Muscle of back (tissue), 11 donors: Measurements from ENCODE around the gene ABHD1. TPM values are rescaled to one million over a fixed set of nuclear protein-coding genes. Genes with fewer than 3 reads are reported as not detected.
"Not testable (repeated sequence)": the region's sequence is repeated elsewhere in the genome, so short reads cannot be mapped to it uniquely, and the experiment has no call there.

Experiments
- DNase-seq, 3 donors: peaks; one replicate each; pipeline versions ENCODE4 v3.0.0 to v3.0.0-alpha.2; 2013
- polyA plus RNA-seq, 10 donors: library from polyadenylated mRNA; unstranded; fragments of 120-200 nt; gene quantifications; one replicate each; pipeline ENCODE4 v1.2.1, GENCODE V29; 2013; ENCODE audit not compliant: insufficient read length in 10 of 10

ABHD1 gene
- polyA plus RNA-seq, 10 donors, result 0.17 to 0.84 (median 0.28) TPM

- no peak for DNase-seq
Measured at GRCh38 chr2:27160191-27160590, 36.6 kb downstream of the ABHD1 start.

- DNase-seq, result no peak
Measured at GRCh38 chr2:27162151-27163121, 38.8 kb downstream of the ABHD1 start.

- no peak for DNase-seq
Measured at GRCh38 chr2:27164960-27165763, 41.5 kb downstream of the ABHD1 start.

- DNase-seq, result no peak
Measured at GRCh38 chr2:27170581-27171337, 47.1 kb downstream of the ABHD1 start.

- DNase-seq, result no peak
Measured at GRCh38 chr2:27171351-27171848, 47.8 kb downstream of the ABHD1 start.

- no peak for DNase-seq
Measured at GRCh38 chr2:27174638-27175037, 51.0 kb downstream of the ABHD1 start.

- DNase-seq, result no peak
Measured at GRCh38 chr2:27175330-27175729, 51.7 kb downstream of the ABHD1 start.

GRCh38 chr2:27175781-27176180, 52.2 kb downstream of the ABHD1 start:
- not testable (repeated sequence) for DNase-seq

GRCh38 chr2:27177441-27178351, 54.1 kb downstream of the ABHD1 start:
- DNase-seq, result no peak

GRCh38 chr2:27178469-27178868, 54.9 kb downstream of the ABHD1 start:
- DNase-seq, result no peak

GRCh38 chr2:27179344-27180000, 55.9 kb downstream of the ABHD1 start:
- DNase-seq, result no peak

Other genes with a start within 250 kb of the ABHD1 start
- gene MAPRE3, start 153.2 kb upstream of the ABHD1 start, polyA plus RNA-seq, result 10 to 100 TPM; 17.1 to 41.5 (median 25.0) TPM
- 10 to 100 TPM; 60.1 to 89.9 (median 68.5) TPM for gene TMEM214, start 90.8 kb upstream of the ABHD1 start, polyA plus RNA-seq
- 10 to 100 TPM; 17.6 to 22.1 (median 19.1) TPM for gene AGBL5, start 72.1 kb upstream of the ABHD1 start, polyA plus RNA-seq
- gene OST4, start 52.2 kb upstream of the ABHD1 start, polyA plus RNA-seq, result 100 to 1,000 TPM; 208 to 290 (median 237) TPM
- gene EMILIN1, start 45.2 kb upstream of the ABHD1 start, polyA plus RNA-seq, result 100 to 1,000 TPM in 2 of 10 donors, 10 to 100 TPM in 8; 45.1 to 143 (median 65.3) TPM
- gene KHK, start 37.0 kb upstream of the ABHD1 start, polyA plus RNA-seq, result 1 to 10 TPM in 9 of 10 donors, under 1 TPM in 1; 1.00 to 3.0 (median 2.5) TPM
- gene CGREF1, start 4.7 kb upstream of the ABHD1 start, polyA plus RNA-seq, result 1 to 10 TPM; 1.3 to 5.6 (median 3.2) TPM
- gene PREB, start 10.8 kb downstream of the ABHD1 start, polyA plus RNA-seq, result 10 to 100 TPM; 29.9 to 40.5 (median 35.4) TPM
- not detected for gene PRR30, start 15.6 kb downstream of the ABHD1 start, polyA plus RNA-seq
- under 1 TPM; 0.19 to 0.86 (median 0.36) TPM for gene TCF23, start 25.2 kb downstream of the ABHD1 start, polyA plus RNA-seq
- gene ATRAID, start 88.2 kb downstream of the ABHD1 start, polyA plus RNA-seq, result 100 to 1,000 TPM in 3 of 10 donors, 10 to 100 TPM in 7; 89.7 to 104 (median 97.5) TPM
- 10 to 100 TPM; 13.4 to 25.8 (median 18.6) TPM for gene SLC5A6, start 88.5 kb downstream of the ABHD1 start, polyA plus RNA-seq
- 10 to 100 TPM; 17.6 to 39.5 (median 28.7) TPM for gene CAD, start 93.6 kb downstream of the ABHD1 start, polyA plus RNA-seq
- gene SLC30A3, start 139.2 kb downstream of the ABHD1 start, polyA plus RNA-seq, result 1 to 10 TPM in 1 of 10 donors, under 1 TPM in 9; 0.24 to 1.2 (median 0.46) TPM
- under 1 TPM in 3 of 10 donors, not detected in 7; 0.12 to 0.39 (median 0.26) TPM for gene DNAJC5G, start 151.6 kb downstream of the ABHD1 start, polyA plus RNA-seq
- 100 to 1,000 TPM in 1 of 10 donors, 10 to 100 TPM in 9; 32.9 to 106 (median 73.2) TPM for gene TRIM54, start 158.6 kb downstream of the ABHD1 start, polyA plus RNA-seq
- 1 to 10 TPM in 7 of 10 donors, under 1 TPM in 3; 0.44 to 2.1 (median 1.2) TPM for gene UCN, start 184.6 kb downstream of the ABHD1 start, polyA plus RNA-seq
- 10 to 100 TPM; 39.0 to 68.5 (median 47.1) TPM for gene MPV17, start 199.3 kb downstream of the ABHD1 start, polyA plus RNA-seq
- 10 to 100 TPM; 24.0 to 44.3 (median 32.1) TPM for gene GTF3C2, start 232.9 kb downstream of the ABHD1 start, polyA plus RNA-seq
- 10 to 100 TPM; 27.4 to 37.7 (median 32.9) TPM for gene EIF2B4, start 246.5 kb downstream of the ABHD1 start, polyA plus RNA-seq
- gene SNX17, start 246.8 kb downstream of the ABHD1 start, polyA plus RNA-seq, result 10 to 100 TPM; 61.3 to 88.8 (median 74.0) TPM